Measurements from ENCODE around the gene PDGFRB.

Gene PDGFRB

GRCh38 chr5:150139334-150139733, 16.3 kb downstream of the PDGFRB start:
- no peaks in the 10 kb centered on the region for H3K4me1 Mint-ChIP-seq (ENCODE audit: low read depth)
- H3K27me3 Mint-ChIP-seq = no peaks in the 10 kb centered on the region
- H3K36me3 Mint-ChIP-seq (ENCODE audit: low read depth) = no peaks in the 10 kb centered on the region
- no peaks in the 10 kb centered on the region for H3K9me3 Mint-ChIP-seq
- no peak overlapping the region for H3K27ac Mint-ChIP-seq
- H3K4me3 Mint-ChIP-seq = no peak overlapping the region
- no peak for DNase-seq

GRCh38 chr5:150138551-150139265, 16.9 kb downstream of the PDGFRB start:
- no peak for DNase-seq
- Mint-ChIP-seq H3K9me3 (no peaks in the 10 kb centered on the region), H3K27ac (no peak overlapping the region), H3K27me3 (no peaks in the 10 kb centered on the region), H3K4me3 (no peak overlapping the region), H3K36me3 (ENCODE audit: low read depth) (no peaks in the 10 kb centered on the region), H3K4me1 (ENCODE audit: low read depth) (no peaks in the 10 kb centered on the region)

DNA sequence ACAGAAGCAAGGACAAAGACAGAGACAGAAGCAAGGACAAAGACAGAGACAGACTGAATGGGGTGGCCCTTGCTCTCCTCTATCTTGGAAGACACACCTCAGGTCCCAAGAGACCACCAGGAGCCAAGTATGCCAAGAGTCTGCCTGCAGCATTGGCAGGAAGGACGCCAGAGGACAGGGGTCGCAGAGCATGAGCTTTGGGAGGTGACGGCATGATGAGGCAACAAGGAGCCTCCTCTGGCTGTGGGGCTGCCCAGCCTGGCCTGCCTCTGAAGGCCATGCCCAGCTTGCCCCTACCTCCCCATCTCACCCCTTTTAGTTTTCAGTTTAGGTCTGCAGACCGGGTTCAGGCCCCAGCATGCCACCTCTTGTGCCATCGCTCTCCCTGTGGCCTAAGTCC, 17.6 kb downstream of the PDGFRB start:
- Mint-ChIP-seq H3K27ac (no peak overlapping the region), H3K4me3 (no peak overlapping the region), H3K27me3 (no peaks in the 10 kb centered on the region), H3K36me3 (ENCODE audit: low read depth) (no peaks in the 10 kb centered on the region), H3K4me1 (ENCODE audit: low read depth) (no peaks in the 10 kb centered on the region), H3K9me3 (no peaks in the 10 kb centered on the region)
- DNase-seq = no peak

DNA sequence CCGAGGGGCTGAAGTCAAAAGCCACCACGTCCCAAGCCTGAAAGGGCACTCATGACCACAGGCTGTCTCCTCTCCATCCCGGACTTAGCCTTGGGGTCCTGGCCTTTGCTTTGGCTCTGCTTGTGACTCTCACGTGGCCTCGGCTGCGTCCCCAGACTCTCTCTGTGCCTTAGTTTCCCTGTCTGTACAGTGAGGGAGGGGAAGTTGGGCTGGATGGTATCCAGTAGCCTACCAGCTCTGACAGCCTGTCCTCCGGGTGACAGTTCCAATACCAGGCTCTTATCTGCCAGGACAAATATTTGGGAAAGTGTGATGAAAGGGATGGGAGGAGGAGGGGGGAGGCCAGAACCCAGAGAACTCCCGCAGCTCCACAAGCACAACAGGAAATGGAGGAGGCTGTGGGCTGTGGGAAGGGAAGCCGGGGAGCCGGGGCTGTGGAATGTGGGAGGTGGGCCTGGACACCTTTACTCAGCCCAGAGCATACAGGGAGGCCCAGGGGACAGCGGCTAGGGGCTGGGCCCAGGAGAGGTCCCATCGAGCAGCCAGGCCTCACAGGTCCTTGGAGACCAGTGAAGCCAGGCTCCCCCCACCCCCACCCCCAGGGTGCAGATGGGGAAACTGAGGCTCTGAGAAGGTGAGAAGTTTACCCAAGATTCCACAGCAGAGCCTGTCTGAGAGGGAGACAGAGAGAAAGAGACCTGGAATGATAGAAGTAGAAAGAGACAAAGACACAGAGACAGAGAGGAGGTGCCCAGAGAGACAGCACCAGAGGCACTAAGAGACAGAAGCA, 18.3 kb downstream of the PDGFRB start:
- H3K27ac Mint-ChIP-seq = no peak overlapping the region
- H3K36me3 Mint-ChIP-seq (ENCODE audit: low read depth) = no peaks in the 10 kb centered on the region
- H3K4me1 Mint-ChIP-seq (ENCODE audit: low read depth) = no peaks in the 10 kb centered on the region
- H3K4me3 Mint-ChIP-seq = no peak overlapping the region
- H3K9me3 Mint-ChIP-seq = no peaks in the 10 kb centered on the region
- no peaks in the 10 kb centered on the region for H3K27me3 Mint-ChIP-seq
- no peak for DNase-seq

GRCh38 chr5:150136305-150137167, 19.1 kb downstream of the PDGFRB start:
- no peak overlapping the region for H3K4me3 Mint-ChIP-seq
- H3K36me3 Mint-ChIP-seq (ENCODE audit: low read depth) = no peaks in the 10 kb centered on the region
- DNase-seq = no peak
- no peak overlapping the region for H3K27ac Mint-ChIP-seq
- H3K9me3 Mint-ChIP-seq = no peaks in the 10 kb centered on the region
- H3K4me1 Mint-ChIP-seq (ENCODE audit: low read depth) = no peaks in the 10 kb centered on the region
- H3K27me3 Mint-ChIP-seq = no peaks in the 10 kb centered on the region

DNA sequence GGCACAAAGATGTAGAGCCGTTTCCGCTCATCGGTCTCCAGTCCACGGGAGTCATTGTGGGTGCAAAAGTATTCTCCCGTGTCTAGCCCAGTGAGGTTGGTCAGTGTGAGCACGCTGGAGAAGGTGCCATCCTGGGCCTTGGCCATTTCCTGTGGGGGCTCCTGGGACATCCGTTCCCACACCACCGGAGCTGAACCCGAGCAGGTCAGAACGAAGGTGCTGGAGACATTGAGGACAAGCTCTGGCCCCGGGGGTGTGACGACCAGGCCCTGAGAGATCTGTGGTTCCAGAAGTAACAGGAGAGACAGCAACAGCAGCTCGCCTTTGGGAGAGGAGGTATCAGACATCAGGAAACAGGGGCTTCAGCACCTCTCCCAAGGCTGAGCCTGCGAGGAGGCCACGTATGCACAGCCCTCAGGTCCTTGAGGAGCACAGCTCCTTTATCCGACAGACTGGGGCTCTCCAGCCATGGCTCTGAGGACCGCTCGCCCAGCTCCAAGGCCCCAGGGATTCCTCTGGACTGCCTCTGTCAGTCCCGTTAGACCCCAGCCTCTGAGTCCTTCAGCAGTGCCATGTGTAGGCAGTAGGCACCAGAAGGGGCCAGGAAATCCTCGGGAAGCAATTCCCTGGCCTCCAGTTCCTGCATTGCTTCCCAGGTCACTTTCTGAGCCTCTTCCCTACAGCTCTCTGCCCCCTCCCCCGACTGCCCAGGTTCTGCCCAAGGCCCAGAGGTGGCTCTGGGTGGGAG, 19.9 kb downstream of the PDGFRB start:
- Mint-ChIP-seq H3K27ac (no peak overlapping the region), H3K27me3 (no peaks in the 10 kb centered on the region), H3K9me3 (no peaks in the 10 kb centered on the region), H3K36me3 (ENCODE audit: low read depth) (no peaks in the 10 kb centered on the region), H3K4me3 (no peak overlapping the region), H3K4me1 (ENCODE audit: low read depth) (no peaks in the 10 kb centered on the region)
- DNase-seq = no peak

GRCh38 chr5:150134198-150134588, 21.5 kb downstream of the PDGFRB start:
- Mint-ChIP-seq H3K4me3 (no peak overlapping the region), H3K27me3 (no peaks in the 10 kb centered on the region), H3K27ac (no peak overlapping the region), H3K4me1 (ENCODE audit: low read depth) (no peaks in the 10 kb centered on the region), H3K36me3 (ENCODE audit: low read depth) (no peaks in the 10 kb centered on the region), H3K9me3 (no peaks in the 10 kb centered on the region)
- DNase-seq = no peak

DNA sequence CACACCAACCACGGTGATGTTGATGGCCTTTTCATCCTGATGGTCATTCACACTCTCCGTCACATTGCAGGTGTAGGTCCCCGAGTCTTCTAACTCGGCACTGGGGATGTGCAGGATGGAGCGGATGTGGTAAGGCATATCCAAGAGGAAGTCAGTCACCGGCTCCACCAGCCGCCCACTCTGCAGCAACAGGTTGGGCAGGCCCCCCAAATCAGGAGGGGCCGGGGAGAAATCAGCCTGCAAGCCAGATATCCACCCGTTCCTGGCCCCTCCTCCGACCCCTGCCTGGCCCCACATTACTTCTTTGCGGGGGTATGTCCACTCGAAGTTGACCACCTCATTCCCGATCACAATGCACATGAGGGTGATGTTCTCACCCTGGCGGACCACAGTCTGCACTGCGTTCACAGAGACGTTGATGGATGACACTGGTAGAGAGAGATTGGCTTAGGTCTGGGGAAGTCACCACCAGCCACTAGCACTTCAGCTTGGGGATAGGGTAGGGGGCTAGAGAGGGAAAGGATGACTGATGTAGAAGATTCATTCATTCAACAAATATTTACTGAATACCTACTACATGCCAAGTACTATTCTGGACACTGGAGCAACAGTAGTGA, 22.0 kb downstream of the PDGFRB start:
- H3K9me3 Mint-ChIP-seq = no peaks in the 10 kb centered on the region
- H3K27ac Mint-ChIP-seq = no peak overlapping the region
- H3K4me3 Mint-ChIP-seq = no peak overlapping the region
- no peaks in the 10 kb centered on the region for H3K4me1 Mint-ChIP-seq (ENCODE audit: low read depth)
- no peak for DNase-seq
- no peaks in the 10 kb centered on the region for H3K27me3 Mint-ChIP-seq
- H3K36me3 Mint-ChIP-seq (ENCODE audit: low read depth) = no peaks in the 10 kb centered on the region

- Mint-ChIP-seq H3K27me3 (no peaks in the 10 kb centered on the region), H3K27ac (no peak overlapping the region), H3K4me3 (no peak overlapping the region), H3K36me3 (ENCODE audit: low read depth) (no peaks in the 10 kb centered on the region), H3K4me1 (ENCODE audit: low read depth) (no peaks in the 10 kb centered on the region), H3K9me3 (no peaks in the 10 kb centered on the region)
- DNase-seq = no peak
These were observed 22.9 kb downstream of the PDGFRB start for GRCh38 chr5:150132740-150133139.

DNA sequence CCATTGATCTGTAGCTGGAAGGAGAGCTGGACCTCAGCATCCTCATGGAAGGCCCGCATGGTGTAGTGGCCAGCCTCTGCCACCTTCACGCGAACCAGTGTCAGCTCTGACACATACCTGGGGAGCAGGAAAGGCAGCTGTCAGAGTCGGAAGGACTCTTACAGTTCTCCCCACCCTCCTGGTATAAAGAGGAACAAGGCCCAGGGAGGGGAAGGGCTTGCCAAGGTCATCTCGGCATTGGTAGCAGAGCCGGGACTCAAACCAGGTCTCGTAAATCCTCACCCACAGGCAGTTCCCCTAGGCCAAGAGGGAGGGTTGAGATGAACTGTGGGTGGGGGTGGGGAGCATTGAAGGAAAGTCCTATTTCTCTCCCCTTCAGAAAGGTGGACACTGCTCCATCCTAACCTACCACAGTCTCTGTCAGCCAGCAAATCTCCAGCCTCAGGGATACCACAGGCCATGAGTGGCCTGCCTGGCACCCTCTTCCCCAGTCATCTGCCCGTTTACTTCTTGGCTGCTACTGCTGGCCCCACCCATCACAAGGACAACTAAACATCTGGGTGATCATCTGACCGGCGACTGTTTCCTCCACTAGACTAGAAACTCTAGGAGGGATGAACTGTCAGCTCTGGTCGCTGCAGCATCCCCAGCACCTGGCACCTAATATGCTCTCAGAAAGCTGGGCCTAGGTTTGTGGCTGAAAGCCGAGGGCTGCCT, 23.5 kb downstream of the PDGFRB start:
- no peaks in the 10 kb centered on the region for H3K27me3 Mint-ChIP-seq

DNA sequence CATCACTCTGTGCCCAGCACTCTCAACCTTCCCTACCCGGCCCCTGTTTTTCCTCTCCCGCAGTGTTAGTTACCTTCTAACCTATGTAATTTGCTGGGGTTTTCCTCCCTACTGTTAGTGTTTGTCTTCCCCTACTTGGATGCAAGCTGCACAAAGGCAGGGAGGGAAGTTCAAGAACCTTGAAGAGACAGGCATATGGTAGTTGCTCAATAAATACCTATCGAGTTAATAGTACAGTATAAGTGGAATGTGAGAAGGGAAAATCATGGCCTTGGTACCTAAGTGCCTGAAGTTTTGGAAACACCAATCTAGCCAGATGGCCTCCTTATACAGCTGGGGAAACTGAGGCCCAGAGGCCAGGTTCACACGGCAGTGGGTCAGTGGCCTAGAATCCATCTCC, 24.2 kb downstream of the PDGFRB start:
- H3K27ac Mint-ChIP-seq = no peak overlapping the region
- no peak overlapping the region for H3K4me3 Mint-ChIP-seq
- no peaks in the 10 kb centered on the region for H3K36me3 Mint-ChIP-seq (ENCODE audit: low read depth)
- no peaks in the 10 kb centered on the region for H3K9me3 Mint-ChIP-seq
- no peaks in the 10 kb centered on the region for H3K27me3 Mint-ChIP-seq
- H3K4me1 Mint-ChIP-seq (ENCODE audit: low read depth) = no peaks in the 10 kb centered on the region
- DNase-seq = no peak

More for the DNA sequence above, 23.5 kb downstream of the PDGFRB start:
- no peaks in the 10 kb centered on the region for H3K36me3 Mint-ChIP-seq (ENCODE audit: low read depth)
- H3K9me3 Mint-ChIP-seq = no peaks in the 10 kb centered on the region
- DNase-seq = no peak
- H3K4me3 Mint-ChIP-seq = no peak overlapping the region
- no peaks in the 10 kb centered on the region for H3K4me1 Mint-ChIP-seq (ENCODE audit: low read depth)
- no peak overlapping the region for H3K27ac Mint-ChIP-seq

- no peaks in the 10 kb centered on the region for H3K36me3 Mint-ChIP-seq (ENCODE audit: low read depth)
- H3K4me3 Mint-ChIP-seq = no peak overlapping the region
- H3K27ac Mint-ChIP-seq = no peak overlapping the region
- no peak for DNase-seq
- no peaks in the 10 kb centered on the region for H3K9me3 Mint-ChIP-seq
- H3K4me1 Mint-ChIP-seq (ENCODE audit: low read depth) = no peaks in the 10 kb centered on the region
- H3K27me3 Mint-ChIP-seq = no peaks in the 10 kb centered on the region
These were observed 25.1 kb downstream of the PDGFRB start for GRCh38 chr5:150130493-150130922.

DNA sequence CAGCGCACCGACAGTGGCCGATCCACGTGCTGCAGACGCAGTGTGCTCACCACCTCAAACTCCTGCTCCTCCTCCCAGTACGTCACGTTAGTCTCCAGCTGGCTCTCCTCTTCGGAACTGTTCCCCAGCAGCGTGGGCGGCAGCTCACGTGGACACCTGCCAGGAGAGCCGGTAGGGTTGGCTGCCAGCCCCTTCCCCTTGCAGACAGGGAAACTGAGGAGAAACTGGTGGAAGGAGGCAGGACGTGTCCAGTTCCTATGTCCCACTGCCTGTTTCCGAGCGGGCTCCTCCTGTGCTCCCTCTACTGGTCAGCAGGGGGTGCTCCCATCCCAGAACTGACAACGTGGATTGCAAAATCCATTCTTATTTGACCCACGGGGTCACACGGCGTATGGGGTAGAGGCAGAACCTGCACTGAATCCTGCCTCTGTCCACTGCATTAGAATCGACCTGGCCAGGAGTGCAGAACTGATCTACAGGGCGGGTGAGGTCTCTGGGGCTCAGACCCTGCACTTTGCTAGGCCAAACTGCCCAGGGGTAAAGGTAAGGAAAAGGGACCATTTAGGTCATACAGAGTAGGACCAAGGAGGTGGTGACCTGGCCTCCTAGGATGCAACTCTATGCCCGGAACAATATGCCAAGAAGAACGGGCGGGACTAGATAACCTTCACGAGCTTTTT, 25.7 kb downstream of the PDGFRB start:
- Mint-ChIP-seq H3K4me1 (ENCODE audit: low read depth) (no peaks in the 10 kb centered on the region), H3K27ac (no peak overlapping the region), H3K4me3 (no peak overlapping the region), H3K36me3 (ENCODE audit: low read depth) (no peaks in the 10 kb centered on the region), H3K27me3 (no peaks in the 10 kb centered on the region), H3K9me3 (no peaks in the 10 kb centered on the region)
- DNase-seq = peak; percentile 62
